Activated CD4-positive, alpha-beta memory T cell treated with anti-CD3 and anti-CD28 coated beads for 36 hours (primary cell): ENCODE data around the gene IGF2BP2. TPM values are rescaled to one million over a fixed set of nuclear protein-coding genes. Genes with fewer than 3 reads are reported as not detected.
"Not testable (repeated sequence)": the region's sequence is repeated elsewhere in the genome, so short reads cannot be mapped to it uniquely, and the experiment has no call there.

Experiments
- CTCF ChIA-PET: fragments of 350-600 bp; sonication (Branson Sonifier 250); formaldehyde crosslinking; loops from one replicate; lab custom pipeline; 2021; ENCODE audit warnings: antibody characterized with exemption, inconsistent platforms; lab: Charles Lee
- POLR2A ChIA-PET: fragments of 350-600 bp; sonication (Branson Sonifier 250); formaldehyde crosslinking; loops from one replicate; lab custom pipeline; 2021; ENCODE audit warnings: antibody characterized with exemption; lab: Charles Lee
- DNase-seq: peaks from one replicate; pipeline ENCODE4 v3.0.0-alpha.2; 2020
- H3K27ac Mint-ChIP-seq: one replicate; pipeline ENCODE4 v1.8.0; 2021; ENCODE audit warnings: mixed read lengths
- H3K27me3 Mint-ChIP-seq: one replicate; pipeline ENCODE4 v1.8.0; 2021; ENCODE audit warnings: mixed read lengths
- H3K36me3 Mint-ChIP-seq: one replicate; pipeline ENCODE4 v1.8.0; 2021; ENCODE audit warnings: mixed read lengths
- H3K4me1 Mint-ChIP-seq: one replicate; pipeline ENCODE4 v1.8.0; 2021; ENCODE audit warnings: low read depth, mixed read lengths
- H3K4me3 Mint-ChIP-seq: one replicate; pipeline ENCODE4 v1.8.0; 2021; ENCODE audit warnings: mild to moderate bottlenecking, mixed read lengths
- H3K9me3 Mint-ChIP-seq: one replicate; pipeline ENCODE4 v1.8.0; 2021; ENCODE audit warnings: mixed read lengths
- intact Hi-C: fragments of 100-400 bp; cut with micrococcal nuclease; formaldehyde crosslinking; loops from one replicate; pipeline ENCODE4 v1.15.1; 2023
- total RNA-seq, 2 experiments: library from RNA; stranded (reverse); gene quantifications; one replicate each; pipeline ENCODE4 v1.2.3, GENCODE V29; 2021

The IGF2BP2 gene
- total RNA-seq, 2 experiments from 2014 or later: 0.29 to 0.55 TPM

DNA sequence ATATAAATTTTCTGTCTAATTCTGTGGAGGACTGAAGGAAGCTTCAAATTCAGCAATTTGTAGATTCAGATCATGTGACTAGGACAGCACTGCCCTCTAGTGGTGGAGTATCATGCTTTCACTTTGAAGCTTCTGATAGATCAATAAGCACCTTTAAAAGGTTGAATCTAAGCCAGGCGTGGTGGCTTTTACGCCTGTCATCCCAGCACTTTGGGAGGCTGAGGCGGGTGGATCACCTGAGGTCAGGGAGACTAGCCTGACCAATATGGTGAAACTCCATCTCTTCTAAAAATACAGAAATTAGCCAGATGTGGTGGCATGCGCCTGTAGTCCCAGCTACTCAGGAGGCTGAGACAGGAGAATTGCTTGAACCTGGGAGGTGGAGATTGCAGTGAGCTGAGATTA, 56.3 kb downstream of the IGF2BP2 start:
- DNase-seq: peak; percentile 52
- H3K36me3 Mint-ChIP-seq, H3K9me3 Mint-ChIP-seq, H3K27ac Mint-ChIP-seq, H3K4me1 Mint-ChIP-seq, H3K4me3 Mint-ChIP-seq, POLR2A ChIA-PET: not testable (repeated sequence)
- intact Hi-C loops: loop anchor here (1.0 kb wide), 2 partner anchors 91 to 108 kb away; no protein-coding TSS in a partner anchor
- H3K27me3 Mint-ChIP-seq: peaks cover 20% of the 10 kb centered on the region
- CTCF ChIA-PET: interaction anchor here (0.6 to 2.4 kb wide), 36 partner anchors 10 to 848 kb away, joined by 3 to 100 read pairs (median 4); no protein-coding TSS in a partner anchor

DNA sequence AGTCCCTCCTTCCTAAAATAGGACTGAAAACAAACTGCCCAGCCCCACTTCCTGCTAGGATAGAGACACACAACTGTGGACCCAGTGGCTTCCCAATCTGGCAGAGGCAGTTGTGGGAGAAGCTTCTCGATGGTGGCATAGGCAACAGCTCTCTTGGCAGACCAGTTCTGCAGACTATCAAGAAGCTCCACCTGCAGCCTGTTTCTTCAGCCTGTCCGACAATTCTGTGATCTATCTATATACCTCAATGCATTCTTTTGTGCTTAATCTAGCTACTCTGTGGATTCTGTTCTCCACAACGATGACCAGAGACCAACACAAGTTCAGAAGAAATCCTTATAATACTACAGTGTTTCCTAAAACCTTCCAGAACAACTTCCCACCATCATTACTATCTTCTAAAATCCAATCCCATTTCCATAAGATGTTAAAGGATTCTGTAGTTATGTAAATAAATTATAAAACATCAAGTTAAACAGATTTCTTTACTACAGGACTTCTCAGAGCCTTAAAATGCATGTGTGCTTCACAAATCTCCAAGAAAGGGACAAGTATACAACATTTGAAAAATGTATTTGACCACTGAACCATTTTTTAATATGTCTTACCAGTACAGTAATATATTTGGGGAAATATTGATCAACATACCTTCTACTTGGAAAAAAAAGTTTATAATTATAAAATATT, 57.7 kb downstream of the IGF2BP2 start:
- Mint-ChIP-seq H3K9me3 (no peaks in the 10 kb centered on the region), H3K27ac (no peak overlapping the region), H3K27me3 (peaks cover 20% of the 10 kb centered on the region), H3K36me3 (no peaks in the 10 kb centered on the region), H3K4me1 (no peaks in the 10 kb centered on the region), H3K4me3 (no peak overlapping the region)
- CTCF ChIA-PET: interaction anchor here (0.7 to 2.9 kb wide), 4 partner anchors 14 to 106 kb away, joined by 3 to 35 read pairs (median 4); no protein-coding TSS in a partner anchor
- intact Hi-C loops: no loop called here
- POLR2A ChIA-PET: no interaction called here
- no peak for DNase-seq

DNA sequence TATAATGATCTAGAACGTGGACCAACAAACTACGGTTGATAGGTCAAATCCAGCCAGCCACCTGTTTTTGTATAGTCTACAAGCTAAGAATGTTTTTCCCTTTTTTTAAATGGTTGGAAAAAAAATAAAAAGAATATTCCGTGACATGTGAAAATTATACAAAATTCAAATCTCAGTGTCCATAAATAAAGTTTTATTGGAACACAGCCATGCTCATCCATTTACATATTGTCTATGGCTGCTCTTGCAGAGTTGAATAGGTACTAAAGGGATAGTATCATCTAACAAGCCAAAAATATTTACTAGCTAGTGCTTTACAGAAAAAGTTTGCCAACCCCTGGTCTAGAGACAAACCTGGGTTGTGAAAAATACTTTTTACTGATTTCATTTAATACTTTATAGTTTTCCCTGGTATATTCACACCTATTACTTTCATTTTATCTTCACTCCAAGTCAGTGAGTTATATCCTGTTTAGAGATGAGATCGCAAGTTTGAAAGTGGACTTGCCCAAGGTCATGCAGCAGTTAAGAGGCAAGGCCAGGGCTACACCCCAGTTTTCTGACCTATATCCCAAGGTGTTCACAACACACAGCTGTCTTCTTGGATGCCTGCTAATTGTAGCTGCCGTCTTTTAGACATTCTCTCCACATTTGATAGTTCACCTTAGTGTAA, 58.4 kb downstream of the IGF2BP2 start:
- intact Hi-C loops: no loop called here
- Mint-ChIP-seq H3K36me3 (no peaks in the 10 kb centered on the region), H3K27ac (no peak overlapping the region), H3K4me3 (no peak overlapping the region), H3K27me3 (peaks cover 20% of the 10 kb centered on the region), H3K9me3 (no peaks in the 10 kb centered on the region), H3K4me1 (no peaks in the 10 kb centered on the region)
- ChIA-PET CTCF (interaction anchor here (0.7 to 2.9 kb wide), 4 partner anchors 14 to 106 kb away, joined by 3 to 35 read pairs (median 4); no protein-coding TSS in a partner anchor), POLR2A (no interaction called here)
- no peak for DNase-seq

DNA sequence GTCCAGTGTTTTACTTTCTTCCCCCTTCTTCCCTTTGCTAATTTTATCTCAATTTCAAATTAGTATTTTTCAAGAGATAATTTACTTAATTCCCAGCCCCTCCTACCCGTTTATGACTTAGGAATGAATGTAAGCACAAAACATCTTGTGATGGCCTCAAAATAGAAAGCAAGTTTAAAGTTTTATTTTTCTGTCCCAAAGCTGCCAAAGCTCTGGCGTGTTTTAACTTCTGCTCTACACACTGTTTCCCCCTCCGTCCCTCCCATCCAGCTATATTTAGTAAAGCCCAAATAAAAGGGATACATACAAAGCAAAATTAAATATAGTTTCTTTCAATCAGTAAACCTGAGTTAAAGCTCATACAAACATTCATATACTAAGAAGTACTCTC, 59.9 kb downstream of the IGF2BP2 start:
- CTCF ChIA-PET: interaction anchor here (0.6 to 2.9 kb wide), 3 partner anchors 43 to 455 kb away, joined by 3 to 35 read pairs (median 3); no protein-coding TSS in a partner anchor
- Mint-ChIP-seq H3K27ac (no peak overlapping the region), H3K9me3 (no peaks in the 10 kb centered on the region), H3K36me3 (no peaks in the 10 kb centered on the region), H3K4me3 (no peak overlapping the region), H3K27me3 (peaks cover 22% of the 10 kb centered on the region), H3K4me1 (no peaks in the 10 kb centered on the region)
- intact Hi-C loops: no loop called here
- POLR2A ChIA-PET: no interaction called here
- no peak for DNase-seq

DNA sequence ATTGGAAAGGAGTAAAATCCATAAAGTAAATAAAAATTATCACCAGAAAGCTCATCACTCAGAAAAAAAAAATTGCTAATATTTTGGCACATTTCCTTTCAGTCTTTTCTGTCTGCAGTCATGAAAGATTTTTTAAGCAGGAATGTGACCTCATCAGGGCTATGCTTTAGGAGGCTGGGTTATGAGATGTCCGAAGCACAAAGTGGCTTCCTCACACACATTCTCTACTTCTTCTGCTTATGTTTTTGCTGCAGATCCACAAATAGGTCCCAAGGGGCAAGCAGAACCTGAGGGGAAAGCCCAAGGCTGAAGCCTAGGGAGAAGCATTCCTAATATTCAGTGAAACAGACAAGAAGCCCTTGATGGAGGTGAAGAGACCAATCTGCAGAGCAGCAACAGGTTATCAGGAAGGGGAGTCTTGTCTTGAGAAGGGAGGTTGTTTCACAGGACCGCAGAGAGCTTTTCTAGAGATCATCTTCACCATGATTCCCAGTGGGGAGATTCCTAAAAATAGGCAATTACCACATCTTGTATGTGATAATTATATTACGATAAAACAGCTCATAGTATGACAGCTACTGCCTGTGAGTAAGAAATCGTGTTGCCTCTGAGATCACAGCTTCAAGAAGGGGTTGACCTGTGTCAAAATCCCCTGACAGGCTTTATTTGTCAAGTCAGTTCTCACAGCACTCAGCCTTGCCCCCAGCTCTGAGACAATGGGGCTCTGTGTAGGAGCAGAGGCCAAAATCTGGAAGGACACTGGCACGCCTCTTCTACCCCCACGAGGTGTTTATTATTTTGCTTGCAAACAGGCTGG, 60.5 kb downstream of the IGF2BP2 start:
- H3K27ac Mint-ChIP-seq: no peak overlapping the region
- no peak for DNase-seq
- intact Hi-C loops: no loop called here
- POLR2A ChIA-PET: no interaction called here
- peaks cover 22% of the 10 kb centered on the region for H3K27me3 Mint-ChIP-seq
- no peaks in the 10 kb centered on the region for H3K9me3 Mint-ChIP-seq
- CTCF ChIA-PET: interaction anchor here (0.6 to 2.9 kb wide), 2 partner anchors 104 to 455 kb away, joined by 3 to 35 read pairs; no protein-coding TSS in a partner anchor
- no peaks in the 10 kb centered on the region for H3K4me1 Mint-ChIP-seq
- H3K36me3 Mint-ChIP-seq: no peaks in the 10 kb centered on the region
- H3K4me3 Mint-ChIP-seq: no peak overlapping the region

DNA sequence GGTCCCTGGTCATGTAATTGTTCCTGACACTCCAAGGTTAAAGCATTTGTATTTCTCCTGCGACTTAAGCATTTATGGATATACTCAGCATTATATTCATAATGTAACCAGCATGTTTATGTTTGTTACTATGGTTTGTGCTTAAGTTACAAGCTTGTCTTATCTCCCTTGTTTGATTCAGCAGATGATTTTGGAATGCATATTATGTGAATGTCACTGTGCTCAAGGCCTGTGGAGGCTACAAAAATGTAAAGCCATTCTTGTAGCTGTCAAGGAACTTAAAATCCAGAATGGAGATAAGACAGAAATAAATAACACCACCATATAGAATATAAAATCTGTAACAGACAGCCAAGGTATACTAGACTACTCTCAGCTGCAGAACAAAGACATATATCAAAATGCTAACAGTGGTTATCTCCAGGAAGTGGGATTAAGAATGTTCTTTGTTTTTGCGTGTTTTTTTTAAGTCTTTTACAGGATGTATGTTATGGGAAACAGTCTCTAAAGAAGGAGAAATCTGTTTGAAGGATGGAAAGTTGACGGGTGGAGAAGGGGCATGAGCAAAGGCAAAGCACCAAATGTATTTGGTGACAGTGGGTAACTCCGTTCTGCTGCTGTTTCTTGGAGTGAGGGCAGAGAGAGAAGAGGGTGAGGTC, 61.4 kb downstream of the IGF2BP2 start:
- no peak for DNase-seq
- no peaks in the 10 kb centered on the region for H3K9me3 Mint-ChIP-seq
- no peaks in the 10 kb centered on the region for H3K4me1 Mint-ChIP-seq
- H3K27ac Mint-ChIP-seq: no peak overlapping the region
- ChIA-PET POLR2A (no interaction called here), CTCF (interaction anchor here (1.1 to 1.5 kb wide), 2 partner anchors 10 to 103 kb away, joined by 5 read pairs; no protein-coding TSS in a partner anchor)
- no peaks in the 10 kb centered on the region for H3K36me3 Mint-ChIP-seq
- no peak overlapping the region for H3K4me3 Mint-ChIP-seq
- H3K27me3 Mint-ChIP-seq: peaks cover 23% of the 10 kb centered on the region
- intact Hi-C loops: no loop called here

DNA sequence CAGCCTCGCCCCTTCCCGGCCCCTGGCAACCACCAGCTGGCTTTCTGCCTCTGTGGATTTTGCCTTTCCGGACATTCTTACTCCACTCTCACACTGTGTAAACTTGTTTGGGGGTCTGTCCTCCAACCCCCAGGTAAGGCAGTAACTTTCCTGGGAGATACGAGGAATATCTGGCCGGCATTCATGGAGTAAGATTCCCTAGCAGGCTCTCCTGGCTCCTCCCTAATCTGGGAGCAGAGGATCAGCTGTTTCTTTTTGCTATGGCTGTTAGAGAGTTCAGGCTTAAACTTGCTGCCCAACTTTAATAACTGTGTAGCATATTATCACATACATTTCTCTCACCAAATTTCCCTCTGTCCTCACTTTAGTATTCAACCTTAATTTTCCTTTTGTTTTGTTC, 64.3 kb downstream of the IGF2BP2 start:
- peaks cover 27% of the 10 kb centered on the region for H3K27me3 Mint-ChIP-seq
- no peaks in the 10 kb centered on the region for H3K36me3 Mint-ChIP-seq
- POLR2A ChIA-PET: no interaction called here
- no peak for DNase-seq
- CTCF ChIA-PET: interaction anchor here (3.1 kb wide), 1 partner anchor 100 kb away, joined by 8 read pairs; no protein-coding TSS in a partner anchor
- intact Hi-C loops: no loop called here
- no peak overlapping the region for H3K27ac Mint-ChIP-seq
- H3K9me3 Mint-ChIP-seq: no peaks in the 10 kb centered on the region
- no peak overlapping the region for H3K4me3 Mint-ChIP-seq
- no peaks in the 10 kb centered on the region for H3K4me1 Mint-ChIP-seq

DNA sequence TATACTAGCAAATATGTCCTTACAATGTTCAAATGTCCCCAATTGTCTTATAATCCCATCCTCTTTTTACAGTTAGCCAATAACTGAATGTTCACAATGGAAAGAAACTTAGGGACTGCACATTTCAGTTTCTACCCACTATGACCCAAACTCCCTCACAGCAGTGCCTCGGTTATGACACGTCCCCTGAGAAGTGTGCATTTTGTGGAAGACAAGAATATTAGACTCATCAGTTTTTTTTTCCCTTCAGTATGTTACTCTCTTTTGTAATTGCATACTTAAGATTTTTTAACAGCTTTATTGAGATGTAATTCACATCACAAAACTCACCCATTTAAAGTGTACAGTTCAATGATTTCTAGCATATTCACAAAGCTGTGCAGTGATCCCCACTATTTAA, 64.8 kb downstream of the IGF2BP2 start:
- intact Hi-C loops: no loop called here
- ChIA-PET POLR2A (no interaction called here), CTCF (interaction anchor here (3.1 kb wide), 1 partner anchor 100 kb away, joined by 8 read pairs; no protein-coding TSS in a partner anchor)
- no peak overlapping the region for H3K27ac Mint-ChIP-seq
- no peak for DNase-seq
- H3K27me3 Mint-ChIP-seq: peaks cover 22% of the 10 kb centered on the region
- H3K9me3 Mint-ChIP-seq: no peaks in the 10 kb centered on the region
- no peaks in the 10 kb centered on the region for H3K4me1 Mint-ChIP-seq
- no peak overlapping the region for H3K4me3 Mint-ChIP-seq
- H3K36me3 Mint-ChIP-seq: no peaks in the 10 kb centered on the region

DNA sequence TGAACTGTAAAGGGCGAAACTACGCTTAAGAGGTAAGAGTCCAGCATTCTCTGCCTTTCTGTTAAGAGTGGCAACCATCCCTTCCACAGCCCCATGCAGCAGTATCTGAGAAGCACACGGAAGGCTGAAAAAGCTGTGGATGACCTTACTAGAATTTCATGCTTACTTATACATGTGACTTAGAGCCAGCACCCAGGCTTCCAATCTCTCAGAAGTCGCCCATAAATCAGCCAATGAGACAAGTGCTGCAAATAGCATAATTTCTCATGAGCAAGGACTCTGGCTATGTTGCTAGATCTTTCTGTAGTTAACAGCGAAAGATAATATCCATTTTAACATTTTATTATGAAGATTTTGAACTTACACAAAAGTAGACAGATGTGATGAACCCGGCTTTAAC, 65.3 kb downstream of the IGF2BP2 start:
- Mint-ChIP-seq H3K4me3 (no peak overlapping the region), H3K27ac (no peak overlapping the region), H3K4me1 (no peaks in the 10 kb centered on the region), H3K9me3 (peaks cover 5% of the 10 kb centered on the region), H3K27me3 (peaks cover 17% of the 10 kb centered on the region), H3K36me3 (peaks cover 1% of the 10 kb centered on the region)
- DNase-seq: no peak
- ChIA-PET CTCF (interaction anchor here (3.1 kb wide), 1 partner anchor 99 kb away, joined by 8 read pairs; no protein-coding TSS in a partner anchor), POLR2A (no interaction called here)
- intact Hi-C loops: no loop called here

DNA sequence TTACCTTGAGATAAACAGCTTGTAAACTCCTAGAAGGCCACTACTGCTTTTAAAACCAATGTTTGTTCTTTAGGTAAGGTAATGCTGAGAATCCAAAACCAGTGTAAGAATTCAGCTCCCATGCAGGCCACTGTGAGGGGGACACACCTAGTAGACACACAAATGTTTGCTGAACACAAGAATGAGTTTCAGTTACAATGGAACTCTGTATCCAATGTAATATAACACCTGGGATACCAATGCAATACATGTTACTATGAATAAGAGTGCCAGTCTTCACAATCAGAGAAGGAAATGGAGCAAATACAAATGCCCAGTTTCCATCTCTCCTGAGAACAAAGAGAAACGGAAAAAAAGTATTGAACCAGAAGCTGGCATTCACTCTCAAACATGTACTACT, 65.9 kb downstream of the IGF2BP2 start:
- Mint-ChIP-seq H3K27me3 (peaks cover 13% of the 10 kb centered on the region), H3K36me3 (peaks cover 2% of the 10 kb centered on the region), H3K27ac (no peak overlapping the region), H3K9me3 (peaks cover 8% of the 10 kb centered on the region), H3K4me1 (no peaks in the 10 kb centered on the region), H3K4me3 (no peak overlapping the region)
- POLR2A ChIA-PET: no interaction called here
- CTCF ChIA-PET: interaction anchor here (1.0 to 3.1 kb wide), 2 partner anchors 9 to 98 kb away, joined by 5 to 8 read pairs; no protein-coding TSS in a partner anchor
- intact Hi-C loops: no loop called here
- no peak for DNase-seq

DNA sequence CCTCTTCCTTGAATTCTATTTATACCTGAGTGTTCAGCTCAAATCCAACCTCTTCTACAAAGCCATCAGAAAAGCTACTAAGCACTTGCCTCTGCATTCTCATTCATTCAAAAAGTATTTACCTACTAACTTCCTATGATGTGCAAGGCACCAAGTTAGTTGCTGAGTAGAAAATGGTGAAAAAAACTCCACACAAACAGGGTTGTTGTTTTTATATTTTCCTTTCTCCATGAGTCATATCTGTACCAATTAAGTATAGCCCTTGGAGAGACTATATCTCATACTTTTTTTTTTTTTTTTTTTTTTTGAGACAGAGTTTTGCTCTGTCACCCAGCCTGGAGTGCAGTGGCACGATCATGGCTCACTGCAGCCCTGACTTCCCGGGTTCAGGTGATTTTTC, 67.7 kb downstream of the IGF2BP2 start:
- Mint-ChIP-seq H3K27me3 (peaks cover 11% of the 10 kb centered on the region), H3K27ac (no peak overlapping the region), H3K4me1 (no peaks in the 10 kb centered on the region), H3K36me3 (peaks cover 2% of the 10 kb centered on the region), H3K4me3 (no peak overlapping the region), H3K9me3 (peaks cover 8% of the 10 kb centered on the region)
- POLR2A ChIA-PET: no interaction called here
- intact Hi-C loops: no loop called here
- DNase-seq: no peak
- CTCF ChIA-PET: interaction anchor here (0.9 kb wide), 1 partner anchor 11 kb away, joined by 5 read pairs; no protein-coding TSS in a partner anchor
